CD14-positive monocyte (primary cell): Measurements from ENCODE around the gene OSMR. TPM values are rescaled to one million over a fixed set of nuclear protein-coding genes. Genes with fewer than 3 reads are reported as not detected.

Source experiments
- DNase-seq, 3 donors: peaks; one replicate each; pipeline ENCODE4 v3.0.0-alpha.2; 2011 to 2022
- H2AFZ ChIP-seq: 2 replicates; pipeline ENCODE4 v1.6.0; 2012; ENCODE audit warnings: mild to moderate bottlenecking, low read depth, low read length, inconsistent platforms; ENCODE audit not compliant: insufficient read depth, poor library complexity, severe bottlenecking
- H3K27ac ChIP-seq, 2 donors: 1 replicate in 1 of 2; 2 replicates in 1 of 2; pipeline ENCODE4 v1.5.1; 2012 to 2013; ENCODE audit warnings: low read length in 2 of 2, control low read depth in 1 of 2, inconsistent platforms in 1 of 2, low read depth in 1 of 2, mild to moderate bottlenecking in 1 of 2
- H3K27me3 ChIP-seq, 2 donors: one replicate each; pipeline versions ENCODE4 v1.6.0 to v1.6.1; 2011 to 2013; ENCODE audit warnings: low read length in 2 of 2; ENCODE audit not compliant: control insufficient read depth in 2 of 2, insufficient read depth in 2 of 2
- H3K36me3 ChIP-seq, 2 donors: replicated peaks in 1 of 2; 1 replicate in 1 of 2; 2 replicates in 1 of 2; pipeline versions ENCODE4 v1.5.1 to v1.6.1; 2012 to 2013; ENCODE audit warnings: low read length in 2 of 2, control low read depth in 1 of 2, inconsistent platforms in 1 of 2, mild to moderate bottlenecking in 1 of 2; ENCODE audit not compliant: insufficient read depth in 2 of 2, control insufficient read depth in 1 of 2
- H3K4me1 ChIP-seq, 2 donors: 1 replicate in 1 of 2; 2 replicates in 1 of 2; pipeline versions ENCODE4 v1.5.1 to v1.6.1; 2012 to 2013; ENCODE audit warnings: low read length in 2 of 2, control low read depth in 1 of 2, inconsistent platforms in 1 of 2, mild to moderate bottlenecking in 1 of 2, moderate library complexity in 1 of 2; ENCODE audit not compliant: insufficient read depth in 2 of 2, control insufficient read depth in 1 of 2
- H3K4me2 ChIP-seq: replicated peaks from 2 replicates; pipeline ENCODE3; 2012; ENCODE audit warnings: low read length, moderate library complexity, mild to moderate bottlenecking; ENCODE audit not compliant: poor library complexity, severe bottlenecking; ENCODE audit errors: extremely low read depth
- H3K4me3 ChIP-seq, 3 experiments: fragments of 200-600 bp in 1 of 3; sonication (generic) in 1 of 3; replicated peaks in 1 of 3; 1 replicate in 2 of 3; 2 replicates in 1 of 3; pipeline ENCODE4 v1.5.1; 2011 to 2013; ENCODE audit warnings: low read length in 3 of 3, mild to moderate bottlenecking in 3 of 3, control low read depth in 2 of 3, low read depth in 2 of 3, inconsistent platforms in 1 of 3, moderate library complexity in 1 of 3
- H3K79me2 ChIP-seq: 2 replicates; pipeline ENCODE4 v1.6.0; 2012; ENCODE audit warnings: mild to moderate bottlenecking, control low read depth, inconsistent platforms, low read length, moderate library complexity; ENCODE audit not compliant: insufficient read depth
- H3K9ac ChIP-seq: 2 replicates; pipeline ENCODE4 v1.6.0; 2017; ENCODE audit warnings: low read length, mild to moderate bottlenecking; ENCODE audit not compliant: insufficient read depth, poor library complexity, severe bottlenecking
- H3K9me3 ChIP-seq, 2 donors: replicated peaks in 1 of 2; 1 replicate in 1 of 2; 2 replicates in 1 of 2; pipeline versions ENCODE4 v1.5.1 to v1.6.1; 2012 to 2013; ENCODE audit warnings: low read length in 2 of 2, control low read depth in 1 of 2; ENCODE audit not compliant: control insufficient read depth in 1 of 2, insufficient read depth in 1 of 2
- H4K20me1 ChIP-seq: 2 replicates; pipeline ENCODE4 v1.6.0; 2012; ENCODE audit warnings: mild to moderate bottlenecking, low read length, control low read depth, moderate library complexity; ENCODE audit not compliant: insufficient read depth
- H3K27ac Mint-ChIP-seq, 7 donors: one replicate each; pipeline ENCODE4 v1.8.0; 2020; ENCODE audit warnings: mild to moderate bottlenecking in 7 of 7, mixed read lengths in 7 of 7, moderate library complexity in 6 of 7, inconsistent platforms in 2 of 7
- H3K27me3 Mint-ChIP-seq, 3 donors: one replicate each; pipeline ENCODE4 v1.8.0; 2021 to 2022; ENCODE audit warnings: low read depth in 3 of 3, mild to moderate bottlenecking in 3 of 3, mixed read lengths in 3 of 3, moderate library complexity in 3 of 3, inconsistent platforms in 1 of 3
- H3K36me3 Mint-ChIP-seq, 2 donors: one replicate each; pipeline ENCODE4 v1.8.0; 2020; ENCODE audit warnings: mixed read lengths in 2 of 2, inconsistent platforms in 1 of 2, mild to moderate bottlenecking in 1 of 2
- H3K4me1 Mint-ChIP-seq: one replicate; pipeline ENCODE4 v1.8.0; 2020; ENCODE audit warnings: mild to moderate bottlenecking, mixed read lengths
- H3K4me3 Mint-ChIP-seq, 2 donors: one replicate each; pipeline ENCODE4 v1.8.0; 2020; ENCODE audit warnings: mild to moderate bottlenecking in 2 of 2, mixed read lengths in 2 of 2, moderate library complexity in 1 of 2
- H3K9me3 Mint-ChIP-seq, 7 donors: one replicate each; pipeline ENCODE4 v1.8.0; 2020 to 2022; ENCODE audit warnings: mixed read lengths in 7 of 7, mild to moderate bottlenecking in 6 of 7, moderate library complexity in 6 of 7, inconsistent platforms in 2 of 7
- WGBS: methylation state at CpG from one replicate; pipeline ENCODE4 v1.1.5; 2013; ENCODE audit warnings: missing lambda C conversion rate; ENCODE audit not compliant: insufficient coverage; 5-methylcytosine and 5-hydroxymethylcytosine counted together
- intact Hi-C, 2 donors: fragments of 100-400 bp; cut with micrococcal nuclease; formaldehyde crosslinking; loops; one replicate each; pipeline versions ENCODE4 v1.15.0 to v1.15.1; 2023
- polyA plus RNA-seq, 3 donors: library from polyadenylated mRNA; depleted of rRNA in 1 of 3; unstranded in 2 of 3; stranded (reverse) in 1 of 3; fragments of 300-500 nt in 2 of 3; fragments of >200 nt in 1 of 3; fragmentation: Illumina TruSeq in 2 of 3; gene quantifications; 1 replicate in 2 of 3; 2 replicates in 1 of 3; pipeline ENCODE4 v1.2.3, GENCODE V29; 2012 to 2021
- TF ChIP-seq, protein P1 (sequence below): fragments of 200-600 bp; IDR thresholded peaks from one replicate; pipeline ENCODE4 v1.8.0; 2022; ENCODE audit warnings: antibody characterized with exemption, mild to moderate bottlenecking

The OSMR gene
- polyA plus RNA-seq, 3 donors = not detected

DNA sequence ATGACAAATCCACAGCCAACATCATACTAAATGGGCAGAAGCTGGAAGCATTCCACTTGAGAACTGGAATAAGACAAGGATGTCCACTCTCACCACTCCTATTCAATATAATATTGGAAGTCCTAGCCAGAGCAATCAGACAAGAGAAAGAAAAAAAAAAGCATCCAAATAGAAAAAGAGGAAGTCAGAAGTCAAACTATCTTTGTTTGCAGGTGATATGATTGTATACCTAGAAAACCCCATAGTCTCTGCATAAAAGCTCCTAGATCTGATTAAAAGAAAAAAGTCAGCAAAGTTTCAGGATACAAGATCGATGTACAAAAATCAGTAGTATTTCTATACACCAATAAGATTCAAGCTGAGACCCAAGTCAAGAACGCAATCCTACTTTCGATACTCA, 66.1 kb downstream of the OSMR start:
- no peak overlapping the region for H3K4me3 Mint-ChIP-seq
- peaks cover 8 to 9% of the 10 kb centered on the region in 2 donors for H3K9me3 ChIP-seq
- H3K36me3 Mint-ChIP-seq = no peaks in the 10 kb centered on the region
- no peaks in the 10 kb centered on the region for H3K4me1 Mint-ChIP-seq
- DNase-seq = no peak
- peaks cover 0 to 2% of the 10 kb centered on the region in 2 donors for H3K27me3 ChIP-seq
- peaks cover 10 to 24% (median 13%) of the 10 kb centered on the region in 7 donors for H3K9me3 Mint-ChIP-seq
- H3K9ac ChIP-seq = no peak overlapping the region
- no CpG with 5 or more reads among the region's 3 CpGs for WGBS
- H2AFZ ChIP-seq = no peak overlapping the region
- H3K79me2 ChIP-seq = no peaks in the 10 kb centered on the region
- peaks cover 12 to 20% (median 18%) of the 10 kb centered on the region in 3 donors for H3K27me3 Mint-ChIP-seq
- H3K4me1 ChIP-seq = no peaks in the 10 kb centered on the region
- TF ChIP-seq, protein P1, sequence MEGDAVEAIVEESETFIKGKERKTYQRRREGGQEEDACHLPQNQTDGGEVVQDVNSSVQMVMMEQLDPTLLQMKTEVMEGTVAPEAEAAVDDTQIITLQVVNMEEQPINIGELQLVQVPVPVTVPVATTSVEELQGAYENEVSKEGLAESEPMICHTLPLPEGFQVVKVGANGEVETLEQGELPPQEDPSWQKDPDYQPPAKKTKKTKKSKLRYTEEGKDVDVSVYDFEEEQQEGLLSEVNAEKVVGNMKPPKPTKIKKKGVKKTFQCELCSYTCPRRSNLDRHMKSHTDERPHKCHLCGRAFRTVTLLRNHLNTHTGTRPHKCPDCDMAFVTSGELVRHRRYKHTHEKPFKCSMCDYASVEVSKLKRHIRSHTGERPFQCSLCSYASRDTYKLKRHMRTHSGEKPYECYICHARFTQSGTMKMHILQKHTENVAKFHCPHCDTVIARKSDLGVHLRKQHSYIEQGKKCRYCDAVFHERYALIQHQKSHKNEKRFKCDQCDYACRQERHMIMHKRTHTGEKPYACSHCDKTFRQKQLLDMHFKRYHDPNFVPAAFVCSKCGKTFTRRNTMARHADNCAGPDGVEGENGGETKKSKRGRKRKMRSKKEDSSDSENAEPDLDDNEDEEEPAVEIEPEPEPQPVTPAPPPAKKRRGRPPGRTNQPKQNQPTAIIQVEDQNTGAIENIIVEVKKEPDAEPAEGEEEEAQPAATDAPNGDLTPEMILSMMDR = no peak
- H3K4me3 ChIP-seq = no peak overlapping the region
- no peak overlapping the region for H3K27ac Mint-ChIP-seq
- no peaks in the 10 kb centered on the region for H4K20me1 ChIP-seq
- intact Hi-C loops = no loop called here
- H3K4me2 ChIP-seq = no peak overlapping the region
- H3K27ac ChIP-seq = no peak overlapping the region
- no peaks in the 10 kb centered on the region for H3K36me3 ChIP-seq

DNA sequence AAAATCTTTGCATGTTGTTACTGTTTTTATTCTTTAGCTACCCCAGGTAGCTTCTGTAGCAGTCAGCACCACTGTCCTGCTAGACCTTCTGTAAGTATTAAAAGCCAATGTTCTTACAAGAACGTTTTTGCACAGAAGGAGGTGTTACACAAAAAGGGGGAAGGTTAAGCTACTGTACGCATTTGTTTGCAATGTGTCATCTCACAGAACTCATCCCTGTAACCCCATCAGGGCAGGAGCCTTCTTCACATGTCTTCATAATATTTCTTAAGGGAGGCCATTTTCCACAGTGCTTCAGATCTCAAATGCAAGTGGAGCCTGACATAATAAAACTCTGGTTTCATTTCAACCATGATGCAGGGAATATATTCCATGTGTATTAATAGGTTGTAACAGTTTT, 67.9 kb downstream of the OSMR start:
- no peak overlapping the region for H3K4me3 ChIP-seq
- intact Hi-C loops = no loop called here
- no peak overlapping the region for H3K4me2 ChIP-seq
- H4K20me1 ChIP-seq = no peaks in the 10 kb centered on the region
- peaks cover 1 to 9% of the 10 kb centered on the region in 2 donors for H3K27me3 ChIP-seq
- TF ChIP-seq, protein P1 = no peak
- no peaks in the 10 kb centered on the region for H3K4me1 Mint-ChIP-seq
- no peaks in the 10 kb centered on the region for H3K36me3 ChIP-seq
- no peak overlapping the region for H3K9ac ChIP-seq
- no peak overlapping the region for H3K27ac ChIP-seq
- no peak overlapping the region for H3K27ac Mint-ChIP-seq
- DNase-seq = no peak
- H3K79me2 ChIP-seq = no peaks in the 10 kb centered on the region
- H2AFZ ChIP-seq = no peak overlapping the region
- H3K27me3 Mint-ChIP-seq = peaks cover 17 to 20% (median 19%) of the 10 kb centered on the region in 3 donors
- H3K36me3 Mint-ChIP-seq = no peaks in the 10 kb centered on the region
- H3K9me3 Mint-ChIP-seq = peaks cover 10 to 23% (median 13%) of the 10 kb centered on the region in 7 donors
- no peaks in the 10 kb centered on the region for H3K4me1 ChIP-seq
- peaks cover 4 to 9% of the 10 kb centered on the region in 2 donors for H3K9me3 ChIP-seq
- no CpG with 5 or more reads among the region's 2 CpGs for WGBS
- H3K4me3 Mint-ChIP-seq = no peak overlapping the region
